Keratinocyte (primary cell): ENCODE measurements around the gene TMEM30B. TPM values are rescaled to one million over a fixed set of nuclear protein-coding genes. Genes with fewer than 3 reads are reported as not detected.

Experiments
- DNase-seq: peaks from one replicate; pipeline ENCODE4 v3.0.0-alpha.2; 2011; ENCODE audit warnings: low read depth, missing footprints, low spot score
- FAIRE-seq: peaks from 2 replicates; lab custom pipeline; 2011; peaks lifted over from hg19 to GRCh38; lab: Jason Lieb, UNC
- H2AFZ ChIP-seq: 2 replicates; pipeline ENCODE4 v1.6.0; 2012; ENCODE audit warnings: low read length, control low read depth, inconsistent platforms; ENCODE audit not compliant: control insufficient read depth
- H3K27ac ChIP-seq: 2 replicates; pipeline ENCODE4 v1.5.1; 2011; ENCODE audit warnings: low read length; ENCODE audit not compliant: control insufficient read depth, insufficient read depth
- H3K27me3 ChIP-seq: 3 replicates; pipeline ENCODE4 v1.6.0; 2011; ENCODE audit warnings: low read length; ENCODE audit not compliant: control insufficient read depth, insufficient read depth; ENCODE audit errors: extremely low read depth
- H3K36me3 ChIP-seq, 2 experiments: 2 replicates in 1 of 2; 3 replicates in 1 of 2; pipeline ENCODE4 v1.5.1; 2011; ENCODE audit warnings: low read length in 2 of 2, mild to moderate bottlenecking in 1 of 2; ENCODE audit not compliant: control insufficient read depth in 2 of 2, insufficient read depth in 2 of 2; ENCODE audit errors: extremely low read depth in 1 of 2
- H3K4me1 ChIP-seq: 3 replicates; pipeline ENCODE4 v1.5.1; 2011; ENCODE audit warnings: low read length; ENCODE audit not compliant: control insufficient read depth, insufficient read depth; ENCODE audit errors: extremely low read depth
- H3K4me2 ChIP-seq: 3 replicates; pipeline ENCODE4 v1.6.0; 2011; ENCODE audit warnings: low read depth, low read length; ENCODE audit not compliant: control insufficient read depth, insufficient read depth; ENCODE audit errors: extremely low read depth
- H3K4me3 ChIP-seq, 3 experiments: fragments of 200-600 bp in 1 of 3; sonication (generic) in 1 of 3; 2 replicates in 2 of 3; 3 replicates in 1 of 3; pipeline ENCODE4 v1.5.1; 2011 to 2016; ENCODE audit warnings: low read length in 3 of 3, mild to moderate bottlenecking in 3 of 3, control low read depth in 2 of 3, inconsistent platforms in 1 of 3, low read depth in 1 of 3, mixed read lengths in 1 of 3, mixed run types in 1 of 3, moderate library complexity in 1 of 3; ENCODE audit not compliant: control insufficient read depth in 2 of 3, insufficient read depth in 2 of 3; ENCODE audit errors: extremely low read depth in 1 of 3
- H3K79me2 ChIP-seq: 2 replicates; pipeline ENCODE4 v1.6.0; 2012; ENCODE audit warnings: low read length; ENCODE audit not compliant: control insufficient read depth, insufficient read depth
- H3K9ac ChIP-seq: 3 replicates; pipeline ENCODE4 v1.6.0; 2011; ENCODE audit warnings: low read length; ENCODE audit not compliant: control insufficient read depth, insufficient read depth; ENCODE audit errors: extremely low read depth
- H3K9me1 ChIP-seq: 3 replicates; pipeline ENCODE4 v1.6.0; 2011; ENCODE audit warnings: low read length; ENCODE audit not compliant: control insufficient read depth, insufficient read depth; ENCODE audit errors: extremely low read depth
- H3K9me3 ChIP-seq: 2 replicates; pipeline ENCODE4 v1.5.1; 2012; ENCODE audit warnings: low read depth, low read length; ENCODE audit not compliant: control insufficient read depth
- H4K20me1 ChIP-seq: 3 replicates; pipeline ENCODE4 v1.6.0; 2011; ENCODE audit warnings: low read length; ENCODE audit not compliant: control insufficient read depth, insufficient read depth; ENCODE audit errors: extremely low read depth
- CTCF ChIP-seq, 3 experiments: IDR thresholded peaks in 1 of 3; conservative IDR thresholded peaks in 1 of 3; optimal IDR thresholded peaks in 1 of 3; 2 replicates in 2 of 3; 3 replicates in 1 of 3; pipeline versions ENCODE3 to v1.5.1; 2011; ENCODE audit warnings: low read length in 3 of 3, mild to moderate bottlenecking in 3 of 3, moderate library complexity in 2 of 3, control low read depth in 1 of 3, inconsistent platforms in 1 of 3; ENCODE audit not compliant: insufficient read depth in 2 of 3; ENCODE audit errors: extremely low read depth in 1 of 3
- EZH2 ChIP-seq: IDR thresholded peaks from one replicate; pipeline ENCODE4 v1.6.1; 2012; ENCODE audit warnings: inconsistent platforms, mild to moderate bottlenecking, low read length, moderate library complexity
- dilution Hi-C: fragments of 300-500 bp; cut with MboI; formaldehyde crosslinking; loops from one replicate; pipeline ENCODE4 v1.7.0; 2020; ENCODE audit warnings: low sequenced_read_pairs; ENCODE audit not compliant: extremely low pct_ligation_motif_present
- polyA plus RNA-seq, 5 experiments: library from polyadenylated mRNA; depleted of rRNA in 3 of 5; stranded (reverse) in 3 of 5; stranded (forward) in 1 of 5; unstranded in 1 of 5; fragments of >200 nt; gene quantifications; 1 replicate in 1 of 5; 2 replicates in 3 of 5; 3 replicates in 1 of 5; pipeline versions ENCODE4 v1.2.1 to v1.2.3, GENCODE V29; 2011 to 2012; ENCODE audit warnings: missing spikeins in 2 of 5, low read depth in 1 of 5, low replicate concordance in 1 of 5

TMEM30B gene
- polyA plus RNA-seq, 1 donor (not counting 4 experiments of a cell fraction or from before 2014, with no cell fraction given) = 8.1 TPM

GRCh38 chr14:61234215-61234916 is 46.8 kb downstream of the TMEM30B start:
- no peaks in the 10 kb centered on the region for H3K79me2 ChIP-seq
- no peaks in the 10 kb centered on the region for H3K4me1 ChIP-seq
- dilution Hi-C loops = no loop called here
- no peaks in the 10 kb centered on the region for H3K9me1 ChIP-seq
- no peak overlapping the region for H3K4me3 ChIP-seq
- no peak overlapping the region for H3K4me2 ChIP-seq
- DNase-seq (no peak), FAIRE-seq (no peak)
- no peaks in the 10 kb centered on the region for H4K20me1 ChIP-seq
- H3K27me3 ChIP-seq = peaks cover 3% of the 10 kb centered on the region
- TF ChIP-seq CTCF (optimal IDR thresholded peaks at IDR 0.05 in 1 of 3, IDR thresholded peaks at IDR 0.05 in 1 of 3, conservative IDR thresholded peaks at IDR 0.05 in 1 of 3; ENCODE audit: extremely low read depth in 1 of 3, insufficient read depth in 2 of 3, low read length in 3 of 3) (no peak), EZH2 (no peak)
- no peak overlapping the region for H3K9ac ChIP-seq
- no peak overlapping the region for H2AFZ ChIP-seq
- H3K27ac ChIP-seq = no peak overlapping the region
- no peaks in the 10 kb centered on the region for H3K9me3 ChIP-seq
- H3K36me3 ChIP-seq = no peaks in the 10 kb centered on the region

- Histone ChIP-seq H3K79me2 (no peaks in the 10 kb centered on the region), H4K20me1 (no peaks in the 10 kb centered on the region), H3K9me1 (no peaks in the 10 kb centered on the region), H3K27ac (no peak overlapping the region), H3K9ac (no peak overlapping the region), H2AFZ (no peak overlapping the region), H3K4me3 (no peak overlapping the region), H3K36me3 (no peaks in the 10 kb centered on the region), H3K4me1 (no peaks in the 10 kb centered on the region), H3K9me3 (no peaks in the 10 kb centered on the region), H3K4me2 (no peak overlapping the region), H3K27me3 (peaks cover 3% of the 10 kb centered on the region)
- DNase-seq = no peak
- no peak for FAIRE-seq
- dilution Hi-C loops = no loop called here
- TF ChIP-seq CTCF (optimal IDR thresholded peaks at IDR 0.05 in 1 of 3, IDR thresholded peaks at IDR 0.05 in 1 of 3, conservative IDR thresholded peaks at IDR 0.05 in 1 of 3; ENCODE audit: extremely low read depth in 1 of 3, insufficient read depth in 2 of 3, low read length in 3 of 3) (no peak), EZH2 (no peak)
Measured at GRCh38 chr14:61233436-61233956, 47.6 kb downstream of the TMEM30B start.
